ENCODE data around the gene RTBDN. TPM values are rescaled to one million over a fixed set of nuclear protein-coding genes. Genes with fewer than 3 reads are reported as not detected.

Gene RTBDN
- total and polyA plus RNA-seq, 12 donors = 0.23 to 16.4 (median 4.4) TPM; not detected in 5

- DNase-seq = peak in 4 of 7 donors; percentile 44 to 68 (median 51)
These were observed 31.9 kb downstream of the RTBDN start for GRCh38 chr19:12802267-12803106.

GRCh38 chr19:12801466-12802266, 32.7 kb downstream of the RTBDN start, which contains the start of the genes PRDX2 and THSD8:
Gene PRDX2, minus strand, starts transcription at chr19:12801800. Its CDS starts 539 bp downstream, at chr19:12801261.
Gene THSD8, plus strand, starts transcription at chr19:12802069. Its CDS starts 3 bp downstream, at chr19:12802072.
- H3K27ac ChIP-seq = peak within 1 kb of the TSS in 4 of 5 donors; percentile 66 to 88 (median 80)
- H3K4me3 ChIP-seq = peak within 1 kb of the TSS; percentile 29 to 91 (median 56)
- peaks cover 0 to 30% of the 10 kb centered on the region in 2 donors for H3K36me3 ChIP-seq (replicated peaks in 1 of 2)
- H3K9me3 ChIP-seq (replicated peaks in 1 of 3) = no peaks in the 10 kb centered on the region
- DNase-seq = peak; percentile 81 to 90 (median 87)
- WGBS, 4 donors = 0 to 1% (median 0%) methylated on average over 3 to 78 of the region's 78 CpGs
- H3K27me3 ChIP-seq = no peaks in the 10 kb centered on the region
- intact Hi-C loops (cut with DNase I) = loop anchor here (5.0 kb wide), 2 partner anchors 34 to 41 kb away; no protein-coding TSS in a partner anchor
- peak in 4 of 6 experiments; percentile 3 to 24 (median 13) for TF ChIP-seq CTCF (IDR thresholded peaks at IDR 0.05)
- TF ChIP-seq POLR2A (IDR thresholded peaks at IDR 0.05) = peak; percentile 95
- peaks cover 6 to 21% of the 10 kb centered on the region in 2 donors for H3K4me1 ChIP-seq (replicated peaks in 1 of 2)

More at GRCh38 chr19:12802267-12803106, 31.9 kb downstream of the RTBDN start:
- TF ChIP-seq POLR2A (IDR thresholded peaks at IDR 0.05) (no peak), CTCF (IDR thresholded peaks at IDR 0.05) (peak in 1 of 6 experiments; percentile 2)
- H3K27me3 ChIP-seq = no peaks in the 10 kb centered on the region
- peaks cover 10 to 27% of the 10 kb centered on the region in 2 donors for H3K4me1 ChIP-seq (replicated peaks in 1 of 2)
- peak overlapping the region in 2 of 5 donors; percentile 88 for H3K27ac ChIP-seq
- intact Hi-C loops (cut with DNase I) = loop anchor here (5.0 kb wide), 2 partner anchors 35 to 40 kb away; no protein-coding TSS in a partner anchor
- WGBS, 4 donors = 35 to 42% (median 39%) methylated on average over 20 to 22 of the region's 22 CpGs
- no peaks in the 10 kb centered on the region for H3K9me3 ChIP-seq (replicated peaks in 1 of 3)
- peaks cover 0 to 30% of the 10 kb centered on the region in 2 donors for H3K36me3 ChIP-seq (replicated peaks in 1 of 2)
- H3K4me3 ChIP-seq = peak overlapping the region in 3 of 4 donors; percentile 35 to 91 (median 77)

- intact Hi-C loops (cut with DNase I) = loop anchor here (5.0 kb wide), 2 partner anchors 34 to 41 kb away; no protein-coding TSS in a partner anchor
- 3 to 20% (median 7%) methylated on average over 8 to 38 of the region's 38 CpGs for WGBS, 4 donors
- Histone ChIP-seq H3K4me3 (peak overlapping the region; percentile 29 to 91 (median 56)), H3K27me3 (no peaks in the 10 kb centered on the region), H3K4me1 (replicated peaks in 1 of 2) (peaks cover 7 to 24% of the 10 kb centered on the region in 2 donors), H3K36me3 (replicated peaks in 1 of 2) (peaks cover 0 to 30% of the 10 kb centered on the region in 2 donors), H3K27ac (peak overlapping the region in 4 of 5 donors; percentile 66 to 88 (median 80)), H3K9me3 (replicated peaks in 1 of 3) (no peaks in the 10 kb centered on the region)
- peak; percentile 66 to 82 (median 76) for DNase-seq
- TF ChIP-seq POLR2A (IDR thresholded peaks at IDR 0.05) = no peak
- no peak for TF ChIP-seq CTCF (IDR thresholded peaks at IDR 0.05)
These were observed 33.4 kb downstream of the RTBDN start for GRCh38 chr19:12800923-12801465.
